Retinal pigment epithelial cell (primary cell): ENCODE data around the gene YWHAB.
A peak's percentile ranks its signal among the peaks of the same experiment; 100 is the strongest.

Source experiments
- DNase-seq: peaks from one replicate; pipeline ENCODE4 v3.0.0-alpha.2; 2010; ENCODE audit warnings: low read depth
- H3K4me3 ChIP-seq: 2 replicates; pipeline ENCODE4 v1.5.1; 2011; ENCODE audit warnings: mild to moderate bottlenecking, low read length, control low read depth, moderate library complexity
- TF ChIP-seq, protein P1 (sequence below): conservative IDR thresholded peaks from 2 replicates; pipeline ENCODE4 v1.5.1; 2011; ENCODE audit warnings: low read depth, low read length, control low read depth, inconsistent platforms

The YWHAB gene

DNA sequence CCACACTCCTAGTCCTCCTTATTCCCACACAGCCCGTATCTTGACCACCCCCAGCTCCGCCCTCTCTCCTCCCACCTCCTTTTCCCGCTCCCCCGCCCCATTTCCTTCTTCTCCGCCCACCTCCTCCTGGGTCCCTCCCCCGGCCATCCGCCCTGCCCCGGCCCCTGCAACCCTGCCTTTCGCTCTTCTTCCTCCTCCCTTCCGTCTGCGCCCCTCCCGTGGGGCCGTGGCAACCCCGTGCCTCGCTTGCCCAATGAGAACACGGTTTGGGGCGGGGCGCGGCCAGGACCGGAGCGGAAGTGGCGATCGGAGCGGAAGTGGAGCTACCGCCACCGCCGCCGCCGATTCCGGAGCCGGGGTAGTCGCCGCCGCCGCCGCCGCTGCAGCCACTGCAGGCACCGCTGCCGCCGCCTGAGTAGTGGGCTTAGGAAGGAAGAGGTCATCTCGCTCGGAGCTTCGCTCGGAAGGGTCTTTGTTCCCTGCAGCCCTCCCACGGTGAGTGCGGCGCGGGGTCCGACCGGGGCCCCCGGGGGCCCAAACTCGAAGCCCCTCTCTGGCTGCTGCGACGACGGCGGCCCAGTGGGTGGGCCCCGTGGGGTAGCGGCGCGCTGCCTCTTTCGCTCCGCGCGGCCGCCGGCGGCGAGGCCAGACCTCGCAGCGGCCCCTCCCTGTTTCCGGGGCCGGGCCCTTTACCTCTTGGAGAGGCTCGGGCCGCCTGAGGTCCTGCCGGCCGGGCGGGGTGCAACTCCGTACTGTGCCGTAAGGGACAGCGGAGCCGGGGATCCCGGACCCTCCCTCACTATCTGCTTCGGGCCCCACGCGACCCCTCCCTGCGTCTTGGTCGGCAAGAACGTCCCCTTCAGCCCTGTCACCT lies at the start of gene YWHAB:
YWHAB (plus strand) TSS at position 314 of the 874 bp plus-strand sequence. CDS start 15,829 bp downstream, outside the sequence.
- peak; percentile 91 for DNase-seq
- TF ChIP-seq, protein P1, sequence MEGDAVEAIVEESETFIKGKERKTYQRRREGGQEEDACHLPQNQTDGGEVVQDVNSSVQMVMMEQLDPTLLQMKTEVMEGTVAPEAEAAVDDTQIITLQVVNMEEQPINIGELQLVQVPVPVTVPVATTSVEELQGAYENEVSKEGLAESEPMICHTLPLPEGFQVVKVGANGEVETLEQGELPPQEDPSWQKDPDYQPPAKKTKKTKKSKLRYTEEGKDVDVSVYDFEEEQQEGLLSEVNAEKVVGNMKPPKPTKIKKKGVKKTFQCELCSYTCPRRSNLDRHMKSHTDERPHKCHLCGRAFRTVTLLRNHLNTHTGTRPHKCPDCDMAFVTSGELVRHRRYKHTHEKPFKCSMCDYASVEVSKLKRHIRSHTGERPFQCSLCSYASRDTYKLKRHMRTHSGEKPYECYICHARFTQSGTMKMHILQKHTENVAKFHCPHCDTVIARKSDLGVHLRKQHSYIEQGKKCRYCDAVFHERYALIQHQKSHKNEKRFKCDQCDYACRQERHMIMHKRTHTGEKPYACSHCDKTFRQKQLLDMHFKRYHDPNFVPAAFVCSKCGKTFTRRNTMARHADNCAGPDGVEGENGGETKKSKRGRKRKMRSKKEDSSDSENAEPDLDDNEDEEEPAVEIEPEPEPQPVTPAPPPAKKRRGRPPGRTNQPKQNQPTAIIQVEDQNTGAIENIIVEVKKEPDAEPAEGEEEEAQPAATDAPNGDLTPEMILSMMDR: no peak
- H3K4me3 ChIP-seq: peak within 1 kb of the TSS; percentile 98

DNA sequence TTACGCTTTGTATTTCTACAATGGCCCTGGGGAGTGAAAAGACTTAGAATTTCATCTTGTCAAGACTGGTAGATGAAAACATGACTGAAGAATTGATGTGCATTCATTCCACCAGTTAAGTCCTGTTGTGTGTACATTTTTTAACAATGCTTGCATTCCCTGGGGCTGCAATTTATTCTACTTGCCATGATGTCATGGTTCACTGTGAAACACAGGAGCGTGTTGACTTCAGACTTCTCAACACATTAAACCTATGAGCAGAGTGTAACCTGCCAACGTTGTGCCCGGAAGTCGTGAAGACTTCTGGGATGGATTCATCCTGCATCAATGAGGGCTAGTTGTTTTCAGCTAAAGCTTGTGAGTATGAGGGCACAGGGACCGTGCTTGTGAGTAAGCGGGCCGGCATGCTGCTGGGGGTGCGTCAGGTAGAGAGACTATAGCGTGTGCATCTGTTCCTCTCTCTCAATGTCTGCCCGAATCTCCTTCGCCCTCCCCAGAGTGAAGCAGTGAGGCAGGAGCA lies 48.8 kb upstream of the YWHAB start:
- TF ChIP-seq, protein P1: no peak
- no peak for DNase-seq
- H3K4me3 ChIP-seq: no peak overlapping the region

DNA sequence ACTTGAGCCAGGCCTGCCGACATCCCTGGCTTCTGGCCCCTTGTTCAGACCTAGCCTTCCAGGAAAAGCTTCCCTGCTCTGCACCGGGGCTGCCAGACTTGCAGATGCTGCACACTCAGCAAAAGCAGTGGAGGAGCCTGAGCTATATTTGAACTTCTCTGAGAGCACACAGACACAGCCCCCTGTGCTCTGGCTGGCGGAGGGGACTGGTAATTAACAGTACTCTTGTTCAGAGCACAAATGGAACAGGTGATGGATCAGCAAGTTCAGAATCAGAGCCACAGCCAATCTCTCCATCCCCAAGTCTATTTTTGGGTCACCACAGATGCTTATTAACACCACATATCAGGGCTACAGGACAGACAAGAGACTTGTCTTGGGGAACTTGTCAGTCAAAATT lies 47.6 kb upstream of the YWHAB start:
- TF ChIP-seq, protein P1: no peak
- no peak overlapping the region for H3K4me3 ChIP-seq
- no peak for DNase-seq

DNA sequence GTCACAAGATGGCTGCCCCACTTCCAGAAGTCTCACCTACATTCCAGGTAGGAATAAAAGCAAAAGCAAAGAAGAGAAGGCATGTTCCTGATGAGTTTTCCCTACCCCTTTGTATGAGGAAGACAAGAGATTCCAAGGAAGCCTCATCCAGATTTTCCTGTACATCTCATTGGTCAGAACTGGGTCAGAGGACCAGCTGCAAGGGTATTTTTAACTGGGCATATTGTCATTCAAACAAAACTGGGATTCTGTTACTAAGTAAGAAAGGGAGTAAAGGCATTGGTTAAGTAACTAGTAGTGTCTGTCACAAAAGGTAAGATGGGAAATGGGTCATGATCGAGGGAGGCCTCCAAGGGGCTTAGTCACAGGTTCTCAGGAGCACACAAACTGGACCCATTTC lies 47.0 kb upstream of the YWHAB start:
- H3K4me3 ChIP-seq: no peak overlapping the region
- TF ChIP-seq, protein P1: no peak

DNA sequence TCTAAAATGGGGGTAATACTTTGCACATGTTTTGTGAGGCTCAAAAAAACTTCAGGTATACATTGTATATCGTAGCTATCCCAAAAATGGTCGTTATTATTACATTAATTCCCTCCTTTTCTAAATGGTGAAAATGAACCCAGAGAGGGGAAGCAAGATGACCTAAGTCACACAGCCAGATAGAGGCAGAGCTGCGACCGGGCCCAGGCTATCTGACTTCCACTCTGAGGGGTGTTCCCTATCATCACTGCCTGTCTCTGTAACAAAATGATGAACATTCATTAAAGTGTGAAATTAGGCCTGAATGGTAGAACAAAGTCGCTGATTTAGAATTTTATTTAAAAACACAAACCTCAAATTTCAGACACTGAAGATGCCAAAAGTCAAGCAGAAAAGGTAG lies 46.0 kb upstream of the YWHAB start:
- TF ChIP-seq, protein P1: no peak
- H3K4me3 ChIP-seq: no peak overlapping the region
- DNase-seq: no peak

More for the DNA sequence above, 47.0 kb upstream of the YWHAB start:
- no peak for DNase-seq

DNA sequence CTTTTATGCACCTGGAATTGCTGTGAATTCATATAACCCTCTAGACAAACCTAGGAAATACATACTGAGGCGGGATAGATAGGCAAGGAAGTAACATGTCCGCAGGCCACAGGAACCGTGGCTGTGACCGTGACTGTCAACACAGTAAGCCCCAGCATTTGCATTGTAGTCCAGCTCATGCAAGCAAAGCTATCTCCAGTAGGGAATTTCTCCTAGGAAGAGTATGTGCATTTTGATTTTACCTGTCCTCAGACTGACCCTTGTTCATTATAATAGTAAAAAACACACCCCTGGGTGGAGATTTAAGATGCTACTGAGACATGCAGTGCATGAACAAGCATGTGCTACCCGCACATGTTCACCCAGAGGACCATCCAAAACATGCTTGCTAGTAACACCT lies 44.7 kb upstream of the YWHAB start:
- TF ChIP-seq, protein P1: no peak
- no peak overlapping the region for H3K4me3 ChIP-seq
- DNase-seq: no peak

DNA sequence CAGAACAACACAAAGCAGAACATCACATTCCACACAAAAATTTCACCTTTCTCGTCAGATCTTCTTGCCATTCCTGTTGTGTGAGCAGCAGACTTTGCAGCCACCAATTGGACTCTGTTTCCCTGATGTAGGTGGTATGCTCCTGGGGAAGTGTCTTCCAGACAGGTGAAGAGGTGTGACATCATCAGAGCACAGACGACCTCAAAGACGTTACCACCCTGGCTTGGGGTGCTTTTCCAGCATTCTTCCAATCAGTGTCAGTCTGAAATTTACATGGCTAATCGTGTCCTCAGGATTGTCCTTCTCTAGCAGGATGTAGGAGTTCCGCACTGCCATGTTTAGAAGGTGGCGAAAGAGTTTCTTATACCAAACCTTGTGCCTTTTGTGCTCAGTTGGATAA lies 43.5 kb upstream of the YWHAB start:
- TF ChIP-seq, protein P1: no peak
- no peak overlapping the region for H3K4me3 ChIP-seq
- no peak for DNase-seq
